Aorta (tissue), 5 donors: ENCODE results near the gene LHX5. TPM values are rescaled to one million over a fixed set of nuclear protein-coding genes. Genes with fewer than 3 reads are reported as not detected.

Experiments used
- ATAC-seq: fragments of 200-7000 bp; cut with Tn5 transposase; one replicate; pipeline ENCODE4 v1.9.1; 2022; ENCODE audit warnings: moderate library complexity; ENCODE audit not compliant: low FRiP score
- DNase-seq, 2 donors: peaks; one replicate each; pipeline ENCODE4 v3.0.0-alpha.2; 2020
- H3K27ac ChIP-seq, 2 donors: one replicate each; pipeline ENCODE4 v1.5.1; 2013; ENCODE audit warnings: low read length in 2 of 2, mild to moderate bottlenecking in 2 of 2, moderate library complexity in 2 of 2, control low read depth in 1 of 2, inconsistent platforms in 1 of 2, low read depth in 1 of 2
- H3K27me3 ChIP-seq, 2 donors: one replicate each; pipeline ENCODE4 v1.6.1; 2013; ENCODE audit warnings: control low read depth in 1 of 2, low read length in 1 of 2, mild to moderate bottlenecking in 1 of 2, moderate library complexity in 1 of 2; ENCODE audit not compliant: insufficient read depth in 2 of 2, control insufficient read depth in 1 of 2
- H3K36me3 ChIP-seq, 2 donors: one replicate each; pipeline ENCODE4 v1.6.1; 2013; ENCODE audit warnings: control low read depth in 1 of 2, low read length in 1 of 2, mild to moderate bottlenecking in 1 of 2; ENCODE audit not compliant: insufficient read depth in 2 of 2, control insufficient read depth in 1 of 2
- H3K4me1 ChIP-seq, 2 donors: one replicate each; pipeline ENCODE4 v1.6.1; 2013; ENCODE audit warnings: low read length in 2 of 2, control low read depth in 1 of 2, mild to moderate bottlenecking in 1 of 2, moderate library complexity in 1 of 2; ENCODE audit not compliant: insufficient read depth in 2 of 2, control insufficient read depth in 1 of 2
- H3K4me3 ChIP-seq, 2 donors: one replicate each; pipeline ENCODE4 v1.5.1; 2013; ENCODE audit warnings: low read length in 2 of 2, control low read depth in 1 of 2, mild to moderate bottlenecking in 1 of 2
- H3K9me3 ChIP-seq: one replicate; pipeline ENCODE4 v1.6.1; 2013; ENCODE audit warnings: mild to moderate bottlenecking, low read length; ENCODE audit not compliant: control insufficient read depth
- WGBS, 2 donors: extraction: QIAGEN DNeasy Blood & Tissue Kit; methylation state at CpG; one replicate each; pipeline ENCODE4 v1.1.7; 2013; 5-methylcytosine and 5-hydroxymethylcytosine counted together
- intact Hi-C, 2 donors: fragments of 100-400 bp; cut with DNase I; formaldehyde crosslinking; loops; one replicate each; pipeline versions ENCODE4 v1.14.2 to v1.15.0; 2022
- long read RNA-seq, 2 donors: library from polyadenylated mRNA; unstranded; transcript quantifications; one replicate each; pipeline ENCODE4 v2.0.0, GENCODE V29; 2020 to 2021
- polyA plus RNA-seq, 2 donors: library from polyadenylated mRNA; stranded (reverse); fragments of 200-250 nt; gene quantifications; one replicate each; pipeline ENCODE4 v1.2.3, GENCODE V29; 2013
- total RNA-seq, 2 donors: library from RNA; stranded (reverse); fragmentation: NEBNext Ultra II Directional; extraction: Animal tissue kit (Norgen Biotek cat#: 25700); gene quantifications; one replicate each; pipeline ENCODE4 v1.2.1, GENCODE V29; 2021
- donor health status: healthy with polysubstance abuse.
- donor health status: Bipolar disorder and iron deficiency.
- donor health status: DM: no; HTN: no; CAD: no.
- donor health status: DM: no; HTN: no; CAD: no.
- donor health status: DM: yes; HTN: yes; CAD: no.

The LHX5 gene
- total RNA-seq (not detected), polyA plus RNA-seq (not detected)
- long read RNA-seq, donor 1 = 0 reads
- long read RNA-seq, donor 2 = 0 reads

- Histone ChIP-seq H3K36me3 (no peaks in the 10 kb centered on the region), H3K27me3 (peaks cover 0 to 1% of the 10 kb centered on the region in 2 donors), H3K4me1 (no peaks in the 10 kb centered on the region), H3K4me3 (no peak within 1 kb of the TSS), H3K9me3 (no peaks in the 10 kb centered on the region), H3K27ac (no peak within 1 kb of the TSS)
- ATAC-seq (no peak), DNase-seq (no peak)
- intact Hi-C loops = no loop called here
- WGBS, 2 donors = 1% methylated on average over 43 of the region's 43 CpGs
Measured at GRCh38 chr12:113471619-113472171, at the start of gene LHX5. Gene LHX5 (minus strand): TSS chr12:113471871. CDS start chr12:113471498, 373 bp downstream.

- Histone ChIP-seq H3K36me3 (no peaks in the 10 kb centered on the region), H3K27me3 (no peaks in the 10 kb centered on the region), H3K4me1 (no peaks in the 10 kb centered on the region), H3K4me3 (no peak overlapping the region), H3K9me3 (peaks cover 5% of the 10 kb centered on the region), H3K27ac (no peak overlapping the region)
- intact Hi-C loops = no loop called here
- DNase-seq = no peak
- ATAC-seq = no peak
- 1 to 3% methylated on average over 37 to 40 of the region's 40 CpGs for WGBS, 2 donors
Measured at GRCh38 chr12:113519464-113520307, 48.0 kb upstream of the LHX5 start.

- Histone ChIP-seq H3K27ac (no peak overlapping the region), H3K36me3 (no peaks in the 10 kb centered on the region), H3K4me1 (no peaks in the 10 kb centered on the region), H3K4me3 (no peak overlapping the region), H3K27me3 (no peaks in the 10 kb centered on the region), H3K9me3 (peaks cover 5% of the 10 kb centered on the region)
- intact Hi-C loops = no loop called here
- ATAC-seq (no peak), DNase-seq (no peak)
- 2 to 3% methylated on average over 31 of the region's 31 CpGs for WGBS, 2 donors
Measured at GRCh38 chr12:113515082-113515856, 43.6 kb upstream of the LHX5 start.

- Histone ChIP-seq H3K4me1 (no peaks in the 10 kb centered on the region), H3K9me3 (peaks cover 5% of the 10 kb centered on the region), H3K4me3 (no peak overlapping the region), H3K27ac (no peak overlapping the region), H3K36me3 (no peaks in the 10 kb centered on the region), H3K27me3 (no peaks in the 10 kb centered on the region)
- ATAC-seq (no peak), DNase-seq (no peak)
- intact Hi-C loops = no loop called here
- 36 to 40% methylated on average over 8 of the region's 8 CpGs for WGBS, 2 donors
Measured at GRCh38 chr12:113514602-113515001, 42.9 kb upstream of the LHX5 start.

GRCh38 chr12:113512568-113512967, 40.9 kb upstream of the LHX5 start:
- Histone ChIP-seq H3K27ac (no peak overlapping the region), H3K4me1 (no peaks in the 10 kb centered on the region), H3K27me3 (no peaks in the 10 kb centered on the region), H3K36me3 (no peaks in the 10 kb centered on the region), H3K9me3 (peaks cover 2% of the 10 kb centered on the region), H3K4me3 (no peak overlapping the region)
- intact Hi-C loops = no loop called here
- DNase-seq (no peak), ATAC-seq (no peak)
- 13 to 18% methylated on average over 3 of the region's 3 CpGs for WGBS, 2 donors

GRCh38 chr12:113506867-113507266, 35.2 kb upstream of the LHX5 start:
- H3K27me3 ChIP-seq = no peaks in the 10 kb centered on the region

GRCh38 chr12:113505941-113506340, 34.3 kb upstream of the LHX5 start:
- Histone ChIP-seq H3K36me3 (no peaks in the 10 kb centered on the region), H3K4me3 (no peak overlapping the region), H3K27me3 (peaks cover 0 to 2% of the 10 kb centered on the region in 2 donors), H3K27ac (no peak overlapping the region), H3K9me3 (no peaks in the 10 kb centered on the region), H3K4me1 (no peaks in the 10 kb centered on the region)
- 51 to 54% methylated on average over 7 of the region's 7 CpGs for WGBS, 2 donors
- intact Hi-C loops = no loop called here
- ATAC-seq = no peak
- DNase-seq = no peak

More at GRCh38 chr12:113506867-113507266, 35.2 kb upstream of the LHX5 start:
- Histone ChIP-seq H3K27ac (no peak overlapping the region), H3K4me1 (no peaks in the 10 kb centered on the region), H3K4me3 (no peak overlapping the region), H3K36me3 (no peaks in the 10 kb centered on the region), H3K9me3 (no peaks in the 10 kb centered on the region)
- DNase-seq (no peak), ATAC-seq (no peak)
- WGBS, 2 donors = 80 to 94% methylated on average over 2 of the region's 2 CpGs
- intact Hi-C loops = no loop called here

GRCh38 chr12:113504917-113505316, 33.2 kb upstream of the LHX5 start:
- H3K9me3 ChIP-seq = no peaks in the 10 kb centered on the region
- H3K27ac ChIP-seq = no peak overlapping the region
- H3K36me3 ChIP-seq = no peaks in the 10 kb centered on the region
- intact Hi-C loops = no loop called here
- H3K27me3 ChIP-seq = peaks cover 0 to 2% of the 10 kb centered on the region in 2 donors
- ATAC-seq (no peak), DNase-seq (no peak)
- no peak overlapping the region for H3K4me3 ChIP-seq
- H3K4me1 ChIP-seq = no peaks in the 10 kb centered on the region
- 82 to 86% methylated on average over 8 of the region's 8 CpGs for WGBS, 2 donors
